ENCODE results near the gene UNC119B. TPM values are rescaled to one million over a fixed set of nuclear protein-coding genes. Genes with fewer than 3 reads are reported as not detected.
A peak's percentile ranks its signal among the peaks of the same experiment; 100 is the strongest.

UNC119B gene
- total RNA-seq, 6 donors from 2014 or later, result 18.8 to 28.7 (median 22.8) TPM

DNA sequence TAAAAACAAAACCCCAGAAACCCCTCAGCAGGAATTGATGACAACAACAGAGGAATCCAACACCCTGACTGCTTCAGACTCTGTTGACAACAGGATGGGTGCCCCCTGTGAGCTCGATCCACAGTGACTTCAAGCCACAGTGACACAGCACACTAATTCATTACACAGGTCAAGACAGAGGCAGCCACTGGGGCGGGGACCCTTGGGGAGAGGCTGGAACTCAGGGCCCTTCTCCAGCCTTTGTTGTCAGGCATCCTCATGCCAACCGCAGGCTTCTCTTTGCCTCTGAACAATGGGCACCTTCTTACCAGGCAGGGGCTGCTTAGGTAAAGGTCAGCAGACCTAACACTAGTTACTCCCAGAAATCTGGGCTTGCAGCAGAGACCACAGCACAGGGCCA, 53.0 kb downstream of the UNC119B start:
- DNase-seq (no peak), ATAC-seq (ENCODE audit: low FRiP score in 2 of 2) (no peak)
- Histone ChIP-seq H3K4me3 (no peak overlapping the region), H3K4me1 (peaks cover 0 to 12% (median 12%) of the 10 kb centered on the region in 4 donors), H3K27ac (no peak overlapping the region), H3K36me3 (peaks cover 18 to 74% (median 54%) of the 10 kb centered on the region in 4 donors), H3K27me3 (no peaks in the 10 kb centered on the region), H3K9me3 (no peaks in the 10 kb centered on the region)
- no peak for TF ChIP-seq POLR2AphosphoS5 (IDR thresholded peaks at IDR 0.05)
- no peak for TF ChIP-seq POLR2A (IDR thresholded peaks at IDR 0.05)
- no peak for TF ChIP-seq EP300 (IDR thresholded peaks at IDR 0.05)
- TF ChIP-seq, protein P1, sequence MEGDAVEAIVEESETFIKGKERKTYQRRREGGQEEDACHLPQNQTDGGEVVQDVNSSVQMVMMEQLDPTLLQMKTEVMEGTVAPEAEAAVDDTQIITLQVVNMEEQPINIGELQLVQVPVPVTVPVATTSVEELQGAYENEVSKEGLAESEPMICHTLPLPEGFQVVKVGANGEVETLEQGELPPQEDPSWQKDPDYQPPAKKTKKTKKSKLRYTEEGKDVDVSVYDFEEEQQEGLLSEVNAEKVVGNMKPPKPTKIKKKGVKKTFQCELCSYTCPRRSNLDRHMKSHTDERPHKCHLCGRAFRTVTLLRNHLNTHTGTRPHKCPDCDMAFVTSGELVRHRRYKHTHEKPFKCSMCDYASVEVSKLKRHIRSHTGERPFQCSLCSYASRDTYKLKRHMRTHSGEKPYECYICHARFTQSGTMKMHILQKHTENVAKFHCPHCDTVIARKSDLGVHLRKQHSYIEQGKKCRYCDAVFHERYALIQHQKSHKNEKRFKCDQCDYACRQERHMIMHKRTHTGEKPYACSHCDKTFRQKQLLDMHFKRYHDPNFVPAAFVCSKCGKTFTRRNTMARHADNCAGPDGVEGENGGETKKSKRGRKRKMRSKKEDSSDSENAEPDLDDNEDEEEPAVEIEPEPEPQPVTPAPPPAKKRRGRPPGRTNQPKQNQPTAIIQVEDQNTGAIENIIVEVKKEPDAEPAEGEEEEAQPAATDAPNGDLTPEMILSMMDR (IDR thresholded peaks at IDR 0.05), result no peak
- 67 to 82% methylated on average over 3 of the region's 3 CpGs for WGBS, 2 donors

DNA sequence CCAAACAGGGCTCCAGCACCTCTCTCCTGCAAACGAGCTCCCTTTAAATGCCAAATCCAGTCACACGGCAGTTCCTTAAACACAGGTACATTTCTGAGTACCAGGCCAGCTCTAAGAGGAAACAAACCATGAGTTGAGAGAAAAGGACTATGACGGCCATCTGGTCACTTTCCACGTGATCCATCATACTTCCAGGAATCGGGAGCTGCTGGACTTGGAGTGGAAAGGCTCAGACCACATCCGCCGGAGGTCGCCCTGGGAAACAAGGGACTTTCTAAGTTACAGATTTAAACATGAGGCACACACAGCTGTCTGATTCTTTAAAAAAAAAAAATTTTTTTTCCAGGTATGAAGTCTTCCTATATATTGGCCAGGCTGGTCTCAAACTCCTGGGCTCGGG, 54.6 kb downstream of the UNC119B start:
- 86 to 88% methylated on average over 9 of the region's 9 CpGs for WGBS, 2 donors

DNA sequence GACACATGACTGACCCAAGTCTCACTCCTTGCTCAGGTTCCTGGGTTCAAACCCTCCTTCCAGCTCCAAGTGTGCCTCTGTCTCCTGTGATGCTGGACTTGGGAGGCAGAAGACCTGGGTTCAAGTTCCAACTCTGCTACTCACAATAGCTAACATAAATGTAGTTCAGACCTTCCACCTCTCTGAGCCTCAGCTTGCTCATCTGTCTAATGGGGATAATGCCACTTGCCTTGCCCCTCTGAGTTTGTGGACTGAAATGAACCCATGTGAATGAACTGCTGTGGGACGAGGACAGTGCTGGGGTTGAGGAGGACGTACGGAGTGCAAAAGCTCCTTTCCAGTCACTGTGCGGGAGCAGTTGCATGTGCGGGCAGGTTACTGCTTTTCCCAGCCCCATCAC, 56.3 kb downstream of the UNC119B start:
- WGBS, 2 donors, result 76 to 94% methylated on average over 4 to 5 of the region's 5 CpGs
- TF ChIP-seq POLR2A (IDR thresholded peaks at IDR 0.05), result no peak
- no peak for TF ChIP-seq POLR2AphosphoS5 (IDR thresholded peaks at IDR 0.05)
- TF ChIP-seq, protein P1 (IDR thresholded peaks at IDR 0.05), result no peak
- no peak for TF ChIP-seq EP300 (IDR thresholded peaks at IDR 0.05)
- no peak overlapping the region for H3K4me3 ChIP-seq
- H3K27ac ChIP-seq, result no peak overlapping the region
- H3K4me1 ChIP-seq, result peaks cover 0 to 14% (median 4%) of the 10 kb centered on the region in 4 donors
- ATAC-seq (ENCODE audit: low FRiP score in 2 of 2), result no peak
- H3K36me3 ChIP-seq, result peaks cover 18 to 74% (median 57%) of the 10 kb centered on the region in 4 donors
- no peak for DNase-seq
- no peaks in the 10 kb centered on the region for H3K27me3 ChIP-seq
- H3K9me3 ChIP-seq, result no peaks in the 10 kb centered on the region

More for the DNA sequence above, 54.6 kb downstream of the UNC119B start:
- H3K27me3 ChIP-seq, result no peaks in the 10 kb centered on the region
- no peaks in the 10 kb centered on the region for H3K9me3 ChIP-seq
- TF ChIP-seq POLR2AphosphoS5 (IDR thresholded peaks at IDR 0.05) (no peak), POLR2A (IDR thresholded peaks at IDR 0.05) (no peak), EP300 (IDR thresholded peaks at IDR 0.05) (no peak)
- TF ChIP-seq, protein P1 (IDR thresholded peaks at IDR 0.05), result no peak
- H3K4me3 ChIP-seq, result no peak overlapping the region
- peaks cover 0 to 14% (median 12%) of the 10 kb centered on the region in 4 donors for H3K4me1 ChIP-seq
- DNase-seq (no peak), ATAC-seq (ENCODE audit: low FRiP score in 2 of 2) (no peak)
- H3K27ac ChIP-seq, result no peak overlapping the region
- H3K36me3 ChIP-seq, result peaks cover 18 to 85% (median 63%) of the 10 kb centered on the region in 4 donors

DNA sequence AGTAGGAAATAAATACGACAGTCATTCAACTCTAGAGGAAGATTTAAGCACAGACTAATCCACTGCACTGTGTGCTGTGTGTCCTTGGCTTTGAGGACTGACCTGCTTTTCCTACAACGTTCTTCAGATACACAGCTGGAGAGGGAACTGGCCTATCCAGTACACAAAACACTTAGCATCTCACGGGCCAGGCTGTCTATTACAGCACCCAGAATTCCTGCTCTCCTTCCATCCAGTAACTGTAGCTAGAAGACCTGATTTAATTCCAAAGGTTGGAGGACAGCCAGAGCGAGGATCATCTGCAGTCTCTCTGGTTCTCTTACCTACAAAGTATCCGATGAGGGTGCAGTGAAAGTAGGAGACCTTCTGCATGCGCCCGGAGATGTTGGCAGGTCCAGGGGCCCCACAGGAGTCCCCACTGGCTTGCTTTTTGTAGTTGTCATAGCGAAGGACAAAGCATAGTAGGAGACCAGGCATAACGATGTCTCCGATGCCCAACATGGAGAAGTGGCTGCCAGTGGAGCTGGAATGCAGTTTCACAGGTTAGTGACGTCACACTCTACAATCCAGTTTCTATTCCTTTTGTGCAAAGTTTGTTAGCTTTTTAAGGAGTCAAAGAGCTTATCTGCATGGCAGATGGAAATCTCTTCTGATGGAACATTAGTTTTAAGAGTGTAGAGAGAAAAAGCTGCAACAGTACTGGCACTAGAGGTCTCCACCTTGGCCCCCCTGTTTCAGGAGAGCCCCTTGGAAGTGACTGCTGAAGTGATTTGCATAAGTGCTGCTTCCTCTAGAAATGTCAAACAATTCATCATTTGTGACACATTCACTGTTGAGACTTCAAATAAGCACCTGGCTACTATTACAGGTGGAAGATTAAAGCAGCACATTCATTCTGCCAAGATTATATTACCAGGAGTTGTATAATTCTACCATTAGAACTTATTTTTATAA, 57.1 kb downstream of the UNC119B start:
- Histone ChIP-seq H3K4me1 (peaks cover 0 to 14% (median 2%) of the 10 kb centered on the region in 4 donors), H3K4me3 (no peak overlapping the region), H3K27me3 (no peaks in the 10 kb centered on the region), H3K9me3 (no peaks in the 10 kb centered on the region), H3K36me3 (peaks cover 18 to 71% (median 54%) of the 10 kb centered on the region in 4 donors), H3K27ac (peak overlapping the region in 3 of 4 donors; percentile 10 to 45 (median 40))
- WGBS, 2 donors, result 78 to 81% methylated on average over 11 of the region's 11 CpGs
- ATAC-seq (ENCODE audit: low FRiP score in 2 of 2) (peak; percentile 31 to 53), DNase-seq (peak in 1 of 2 donors; percentile 44)
- TF ChIP-seq POLR2AphosphoS5 (IDR thresholded peaks at IDR 0.05) (no peak), EP300 (IDR thresholded peaks at IDR 0.05) (no peak), POLR2A (IDR thresholded peaks at IDR 0.05) (no peak)
- TF ChIP-seq, protein P1 (IDR thresholded peaks at IDR 0.05), result no peak

Data from upper lobe of left lung (tissue), 6 donors.